ENCODE measurements around the gene HOXA13.

Gene HOXA13

DNA sequence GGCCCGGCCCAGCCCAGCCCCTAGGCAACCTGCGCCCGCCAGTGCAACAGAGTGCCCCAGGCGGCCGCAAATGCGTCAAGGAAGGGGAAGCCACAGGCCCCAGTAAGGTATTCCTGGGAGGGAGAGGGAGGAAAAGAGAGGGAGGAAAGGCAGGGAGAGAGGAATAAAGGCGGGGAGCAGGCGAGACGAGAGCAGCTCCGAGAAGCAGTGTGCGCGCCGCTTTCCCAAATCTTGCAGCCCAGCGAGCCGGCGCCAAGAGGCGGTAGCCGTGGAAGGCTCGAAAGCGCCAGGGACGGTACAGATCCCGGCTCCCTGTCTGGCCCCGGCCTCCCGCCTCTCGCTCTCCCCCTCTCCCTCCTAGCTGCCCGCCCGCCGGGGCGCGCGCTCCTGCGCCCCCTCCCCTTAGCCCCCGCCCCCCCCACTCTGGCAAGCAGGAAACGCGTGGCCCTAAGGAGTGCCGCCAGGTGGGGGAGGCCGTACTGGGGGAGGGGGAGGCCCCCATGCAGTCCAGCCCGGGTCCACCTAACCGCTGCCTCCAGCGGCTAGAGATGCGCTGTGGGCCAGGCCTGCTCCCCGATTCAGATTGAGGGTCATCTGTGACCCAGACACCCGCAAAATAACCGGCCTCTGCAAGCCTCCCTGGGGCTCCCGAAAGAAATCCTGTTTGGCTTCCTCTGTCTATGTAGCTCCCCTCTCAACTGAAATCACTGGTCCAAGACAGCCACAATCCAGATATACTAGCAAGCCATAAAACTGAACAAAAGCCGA, 30.0 kb downstream of the HOXA13 start:
- DNase-seq: no peak

DNA sequence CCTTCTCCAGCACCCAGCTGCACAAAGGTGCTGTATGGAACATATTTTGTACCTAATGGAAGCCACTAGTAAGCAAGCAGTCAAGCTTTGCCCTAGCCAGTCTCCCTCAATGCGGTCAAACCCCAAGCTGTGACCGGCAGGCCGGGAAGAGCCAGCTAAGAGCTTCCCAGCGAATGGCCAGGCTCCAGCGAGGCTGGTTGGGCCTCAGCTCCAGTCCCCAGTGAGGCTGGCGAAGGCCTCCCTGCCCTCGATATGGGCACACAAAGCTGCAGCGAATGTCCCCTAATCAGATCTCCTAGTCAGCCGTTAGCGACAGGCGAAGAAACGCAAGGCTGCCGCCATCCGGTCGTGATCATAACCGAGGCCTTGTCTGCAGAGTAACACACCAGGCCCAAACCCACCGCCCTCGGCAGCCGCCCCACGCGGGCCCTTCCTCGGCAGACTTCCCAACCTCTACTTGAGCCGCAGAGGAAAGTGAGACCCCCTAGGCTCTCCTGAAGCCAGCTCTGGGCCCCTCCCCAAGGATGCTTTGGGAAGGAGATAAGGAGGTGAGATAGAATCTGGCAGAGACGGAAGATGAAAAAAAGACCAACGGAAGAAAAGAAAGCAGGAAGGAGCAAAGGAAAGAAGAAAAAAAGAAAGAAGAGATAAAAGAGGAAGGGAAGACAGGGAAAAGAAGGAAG, 31.5 kb downstream of the HOXA13 start:
- DNase-seq: no peak

DNA sequence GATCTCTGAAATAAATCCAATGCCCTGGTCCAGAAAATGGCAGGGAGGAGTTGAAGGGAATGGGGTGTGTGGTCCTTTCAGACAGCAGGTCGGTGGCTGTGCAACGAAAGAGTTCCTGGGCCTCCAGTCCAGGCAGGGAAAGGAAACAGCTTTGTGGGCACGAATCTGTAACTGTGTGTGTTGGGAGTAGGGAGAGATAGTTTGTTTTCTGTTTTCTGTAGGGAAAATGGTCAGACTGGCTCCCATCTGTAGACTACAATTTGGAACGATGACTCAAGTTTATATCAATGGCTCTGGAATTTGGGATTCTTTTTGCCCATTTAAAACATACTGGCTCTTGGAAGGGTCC, 32.0 kb downstream of the HOXA13 start:
- no peak for DNase-seq

DNA sequence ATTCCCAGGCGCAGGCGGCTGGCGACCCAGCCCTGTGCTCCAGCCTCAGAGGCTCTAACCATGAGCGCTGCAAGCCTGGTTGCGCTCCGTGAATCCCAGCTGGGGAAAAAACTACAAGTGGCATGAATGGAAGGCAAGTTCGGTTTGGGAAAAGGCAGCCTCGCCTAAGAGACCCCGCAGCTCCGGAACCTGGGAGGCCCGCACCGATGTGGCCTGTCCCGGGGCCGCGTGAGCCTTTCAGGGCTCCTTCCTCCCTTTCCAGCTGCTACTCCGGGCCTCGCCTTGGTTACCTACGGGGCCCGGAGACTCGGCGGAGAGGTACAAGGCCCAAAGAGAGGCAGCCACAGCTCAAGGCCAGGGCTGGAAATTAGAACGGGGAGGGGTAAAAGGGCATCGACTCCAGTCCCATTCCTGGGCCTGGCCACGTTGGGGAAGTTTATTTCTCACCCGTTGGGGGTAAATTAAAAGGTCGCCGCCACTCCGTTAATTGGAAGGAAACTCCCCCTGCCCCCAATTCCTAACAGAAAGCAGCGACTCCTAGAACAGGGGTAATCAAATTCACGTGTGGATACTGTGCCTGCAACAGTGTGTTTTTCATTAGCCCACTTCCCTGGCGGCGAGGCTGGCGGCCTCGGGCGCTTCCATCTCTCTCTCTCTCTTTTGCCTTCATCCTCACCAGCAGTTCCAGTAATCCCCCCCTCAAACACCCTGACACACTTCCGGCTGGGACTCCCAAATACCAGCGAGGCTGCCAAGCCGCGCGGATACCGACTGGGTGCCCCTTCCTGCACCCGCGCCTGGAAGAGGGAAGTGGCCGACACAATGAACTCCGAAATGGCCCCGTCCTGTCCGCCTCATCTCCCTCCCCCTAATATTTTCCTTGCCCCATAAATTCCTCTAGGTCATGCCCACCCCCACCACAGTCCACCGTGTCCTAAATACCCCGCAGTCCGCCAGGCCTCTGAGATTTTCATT, 33.1 kb downstream of the HOXA13 start:
- no peak for DNase-seq

DNA sequence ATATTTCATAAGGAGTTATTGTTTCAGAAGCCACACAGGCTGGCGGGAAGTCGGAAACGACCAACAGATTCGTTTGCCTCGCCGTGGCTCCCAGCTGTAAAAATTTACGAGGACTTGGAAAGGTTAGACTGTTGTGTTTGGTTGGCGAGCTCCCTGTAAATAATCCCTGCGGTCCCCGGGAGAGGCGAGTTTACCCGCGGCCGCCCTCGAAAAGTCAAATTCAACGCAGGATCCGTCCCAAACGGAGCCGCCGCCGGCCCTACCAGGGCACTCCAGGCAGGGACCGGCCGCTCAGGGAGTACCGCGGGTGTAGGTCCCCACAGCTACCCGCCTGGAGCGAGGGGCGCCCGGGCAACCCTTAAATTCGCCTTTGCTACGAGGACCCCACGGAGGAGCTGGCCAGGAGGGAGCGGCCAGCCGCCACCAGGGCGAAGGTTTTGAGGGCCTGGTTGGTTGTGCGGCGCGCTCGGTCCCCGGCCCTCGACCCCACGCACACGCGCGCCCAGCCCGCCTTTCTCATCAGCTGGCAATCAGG, 33.8 kb downstream of the HOXA13 start:
- DNase-seq: no peak

DNA sequence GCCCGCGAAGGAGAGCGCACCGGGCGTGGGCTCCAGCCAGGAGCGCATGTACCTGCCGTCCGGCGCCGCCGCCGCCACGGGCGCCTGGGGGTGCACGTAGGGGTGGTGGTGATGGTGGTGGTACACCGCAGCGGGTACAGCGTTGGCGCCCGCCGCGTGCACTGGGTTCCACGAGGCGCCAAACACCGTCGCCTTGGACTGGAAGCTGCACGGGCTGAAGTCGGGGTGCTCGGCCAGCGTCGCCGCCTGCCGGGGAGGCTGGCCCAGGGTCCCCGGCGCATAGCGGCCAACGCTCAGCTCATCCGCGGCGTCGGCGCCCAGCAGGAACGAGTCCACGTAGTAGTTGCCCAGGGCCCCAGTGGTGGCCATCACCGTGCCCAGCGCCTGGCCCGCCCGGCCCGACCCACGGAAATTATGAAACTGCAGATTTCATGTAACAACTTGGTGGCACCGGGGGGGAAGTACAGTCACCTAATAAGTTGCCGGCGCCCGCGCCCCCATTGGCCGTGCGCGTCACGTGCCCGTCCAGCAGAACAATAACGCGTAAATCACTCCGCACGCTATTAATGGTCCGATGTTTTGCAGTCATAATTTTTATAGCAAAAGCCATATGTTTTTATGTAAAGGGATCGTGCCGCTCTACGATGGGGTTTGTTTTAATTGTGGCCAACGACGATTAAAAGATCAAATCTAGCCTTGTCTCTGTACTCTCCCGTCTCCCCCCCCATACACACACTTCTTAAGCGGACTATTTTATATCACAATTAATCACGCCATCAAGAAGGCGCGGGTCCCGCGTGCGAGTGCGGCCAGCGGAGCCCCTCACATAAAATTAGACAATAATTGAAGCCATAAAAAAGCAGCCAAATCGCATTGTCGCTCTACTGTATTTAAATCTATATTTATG, 34.5 kb downstream of the HOXA13 start, which contains the start of gene HOXA9:
Gene HOXA9, minus strand, starts transcription at position 449 of the 907 bp plus-strand sequence. Its CDS starts 80 bp downstream, at position 369.
- DNase-seq: no peak

DNA sequence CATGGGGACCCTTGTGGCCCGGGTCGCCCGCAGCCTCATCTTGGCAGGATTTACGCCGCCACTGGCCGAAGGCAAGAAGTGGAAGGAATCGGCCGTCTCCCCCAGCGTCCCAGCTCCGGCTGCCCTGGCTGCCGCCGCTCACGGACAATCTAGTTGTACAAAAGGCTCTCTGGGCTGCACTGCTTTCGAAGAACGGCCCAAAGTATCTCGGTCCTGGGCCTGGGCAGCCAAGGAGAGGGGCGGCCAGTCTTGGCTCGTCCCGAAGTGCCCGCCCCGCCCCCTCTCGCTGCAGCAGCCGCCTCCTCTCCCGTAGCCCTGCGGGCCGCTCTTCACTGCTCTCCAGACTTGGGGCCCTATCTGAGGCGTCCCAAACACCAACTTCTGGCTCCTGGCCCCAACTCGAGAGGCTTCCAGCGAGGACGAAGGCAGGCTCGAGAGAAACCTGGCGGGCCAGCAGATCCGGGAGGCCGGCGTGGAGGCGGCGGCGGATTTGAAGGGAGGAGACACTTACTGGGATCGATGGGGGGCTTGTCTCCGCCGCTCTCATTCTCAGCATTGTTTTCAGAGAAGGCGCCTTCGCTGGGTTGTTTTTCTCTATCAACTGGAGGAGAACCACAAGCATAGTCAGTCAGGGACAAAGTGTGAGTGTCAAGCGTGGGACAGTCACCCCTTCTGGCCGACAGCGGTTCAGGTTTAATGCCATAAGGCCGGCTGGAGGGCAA, 35.4 kb downstream of the HOXA13 start:
- no peak for DNase-seq

DNA sequence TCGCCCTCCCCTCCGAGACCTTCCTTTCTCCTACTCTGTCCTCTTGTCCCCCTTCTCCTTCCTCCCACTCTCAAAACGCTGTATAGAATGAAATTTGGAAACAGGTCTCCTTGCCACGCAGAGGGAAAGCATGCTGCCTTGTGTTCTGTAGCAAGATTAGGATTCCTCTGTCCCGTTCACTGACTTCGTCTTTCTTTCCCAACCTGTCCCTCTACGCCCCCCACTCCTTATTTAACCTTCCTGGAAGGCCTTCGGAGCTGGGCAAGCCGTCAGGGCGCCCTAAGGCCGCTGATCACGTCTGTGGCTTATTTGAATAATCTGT, 35.9 kb downstream of the HOXA13 start:
- DNase-seq: no peak

DNA sequence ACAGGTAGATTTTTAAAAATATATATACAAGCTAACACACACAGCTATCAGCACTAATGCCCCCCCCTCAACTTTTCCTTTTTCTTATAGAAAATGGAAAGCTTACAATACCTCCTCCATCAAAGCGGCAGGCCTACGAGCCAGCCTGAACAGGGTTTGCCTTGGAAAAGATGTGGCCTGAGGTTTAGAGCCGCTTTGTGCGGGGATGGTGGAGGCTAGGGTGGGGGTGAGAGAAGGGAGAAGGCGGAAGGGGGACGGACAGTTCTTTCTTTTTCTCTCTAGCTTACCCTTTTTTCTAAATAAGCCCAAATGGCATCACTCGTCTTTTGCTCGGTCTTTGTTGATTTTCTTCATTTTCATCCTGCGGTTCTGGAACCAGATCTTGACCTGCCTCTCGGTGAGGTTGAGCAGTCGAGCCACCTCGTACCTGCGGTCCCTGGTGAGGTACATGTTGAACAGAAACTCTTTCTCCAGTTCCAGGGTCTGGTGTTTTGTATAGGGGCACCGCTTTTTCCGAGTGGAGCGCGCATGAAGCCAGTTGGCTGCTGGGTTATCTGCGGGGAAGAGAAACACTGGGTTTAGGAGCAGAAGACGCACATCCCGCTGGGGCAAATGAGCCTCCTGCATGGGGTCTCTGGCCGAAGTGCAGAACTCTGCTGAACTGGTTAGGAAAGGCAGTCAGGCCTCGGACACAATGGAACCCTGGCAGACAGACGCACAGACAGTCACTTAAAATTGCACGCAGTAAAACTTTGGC, 36.4 kb downstream of the HOXA13 start:
- DNase-seq: no peak

DNA sequence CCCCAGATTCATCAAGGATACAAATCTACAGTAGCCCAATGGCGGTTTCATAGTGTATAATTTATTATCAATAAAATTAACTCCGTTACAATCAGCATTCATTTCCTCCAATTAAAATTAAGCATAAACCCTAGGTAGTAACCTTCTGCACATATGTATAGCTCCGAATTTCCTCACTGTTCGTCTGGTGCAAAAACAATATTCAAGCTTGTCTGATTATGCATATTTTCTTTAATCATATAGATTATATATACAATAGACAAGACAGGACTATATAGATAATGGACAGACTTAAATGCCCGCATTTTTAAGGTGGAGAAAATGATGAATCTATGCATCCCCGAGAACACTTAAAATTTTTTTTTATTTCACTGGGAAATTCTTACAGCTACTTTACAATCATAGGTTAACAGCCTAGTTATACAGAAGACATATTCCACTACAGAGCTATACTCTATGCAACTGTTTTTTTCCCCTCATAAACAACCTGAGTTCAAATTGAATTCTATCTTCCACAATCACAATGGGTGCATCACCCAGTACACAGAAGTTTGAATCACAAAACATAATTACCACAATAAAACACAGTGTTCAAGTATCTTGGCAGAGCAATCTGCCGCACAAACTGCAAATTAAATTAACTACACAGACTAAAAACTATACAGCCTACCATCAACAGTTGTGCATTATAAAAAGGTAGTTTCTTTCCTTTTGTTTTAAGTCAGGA, 37.2 kb downstream of the HOXA13 start:
- no peak for DNase-seq

DNA sequence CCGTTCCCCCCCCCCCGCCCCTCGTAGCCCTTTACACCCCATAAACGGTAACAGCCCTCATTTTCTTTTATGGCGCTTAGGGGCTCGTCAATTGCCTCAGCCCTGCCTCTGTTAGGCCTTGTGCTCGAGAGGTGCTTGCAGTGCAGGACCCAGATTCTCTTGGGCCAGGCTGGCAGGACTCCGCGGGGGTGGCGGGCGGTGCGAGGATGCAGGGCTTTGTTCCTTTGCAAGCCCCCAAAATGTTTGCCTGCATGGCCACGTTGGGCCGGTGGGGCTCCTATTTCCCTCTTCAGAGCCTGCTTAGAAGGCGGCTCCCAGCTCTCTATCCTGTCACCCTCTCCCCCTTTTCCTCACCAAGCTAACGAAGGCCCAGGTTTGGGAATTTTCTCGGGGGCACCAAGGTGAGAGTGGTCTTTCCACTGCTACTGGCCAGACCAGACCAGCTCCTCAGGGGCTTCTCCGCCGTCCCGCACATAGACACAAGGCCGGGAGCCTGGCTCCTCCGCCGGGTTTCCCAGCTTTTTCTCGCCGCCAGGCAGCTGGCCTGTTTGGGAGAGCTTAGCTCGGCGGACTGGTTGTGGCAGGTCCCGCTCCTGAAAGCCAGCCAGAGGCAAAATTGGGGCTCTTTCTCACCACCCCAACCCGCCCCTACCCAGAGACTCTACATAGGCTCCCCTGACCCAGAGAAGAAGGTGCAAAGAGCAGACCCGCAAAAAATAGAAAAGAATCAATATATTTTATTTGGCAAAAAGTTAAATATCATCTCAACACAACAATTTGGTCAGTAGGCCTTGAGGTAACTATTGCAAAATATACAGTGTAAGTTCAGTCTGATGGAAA, 38.0 kb downstream of the HOXA13 start:
- no peak for DNase-seq

DNA sequence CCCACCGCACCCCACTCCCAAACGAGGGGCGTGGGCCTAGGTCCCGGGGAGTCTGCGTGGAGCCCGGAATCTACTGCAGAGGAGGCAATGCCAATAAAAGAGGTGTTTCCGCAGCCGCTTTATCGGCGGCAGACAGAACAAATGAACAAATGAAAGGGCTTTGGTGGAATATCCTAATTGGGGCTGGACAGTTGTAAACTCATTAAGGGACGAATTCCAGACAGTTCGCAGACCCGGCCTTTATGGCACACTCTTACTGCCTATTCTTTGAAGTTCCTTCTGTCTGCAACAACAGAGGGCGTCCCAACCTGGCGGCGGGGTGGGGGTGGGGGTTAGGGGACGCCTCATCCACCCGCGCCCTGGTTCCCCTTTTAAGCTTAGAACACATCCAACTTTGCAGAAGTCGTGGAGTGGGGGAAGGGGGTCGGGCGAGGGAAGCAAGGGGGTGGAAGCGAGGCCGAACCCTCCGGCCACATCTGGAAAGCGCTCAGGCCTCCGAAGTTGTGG, 38.6 kb downstream of the HOXA13 start:
- no peak for DNase-seq

DNA sequence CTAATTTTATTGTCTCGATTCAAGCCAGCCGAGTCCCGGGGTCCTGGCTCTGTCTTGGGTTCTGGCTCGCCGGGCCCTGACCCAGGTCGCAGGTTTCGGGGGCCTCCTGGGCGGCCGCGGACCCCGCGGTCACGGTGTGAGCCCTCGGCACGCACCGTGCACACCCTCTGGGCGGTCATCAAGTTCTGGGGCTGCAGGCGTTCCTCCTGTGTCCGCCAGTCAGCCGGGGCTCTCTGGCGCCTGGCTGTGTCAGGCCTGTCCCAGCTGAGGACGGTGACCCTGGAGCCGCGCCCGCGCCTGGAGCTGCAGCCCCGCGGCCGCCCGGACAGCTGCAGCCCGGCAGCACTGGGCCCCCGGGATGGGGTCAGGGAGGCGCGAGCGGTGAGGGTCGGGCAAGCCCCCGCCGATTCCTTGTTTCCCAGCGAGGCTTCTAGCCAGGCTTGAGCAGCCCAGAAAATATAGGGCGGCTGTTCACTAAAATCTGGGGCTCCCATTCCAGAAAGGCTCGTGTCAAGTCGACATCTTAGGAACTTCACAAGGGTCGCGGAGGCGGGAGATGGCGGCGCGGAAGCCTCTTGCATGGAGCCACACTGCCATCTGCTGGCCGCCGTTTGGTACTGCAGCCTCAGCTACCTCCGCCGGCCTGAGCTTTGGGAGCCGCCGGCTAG, 39.2 kb downstream of the HOXA13 start:
- DNase-seq: peak; percentile 85

DNA sequence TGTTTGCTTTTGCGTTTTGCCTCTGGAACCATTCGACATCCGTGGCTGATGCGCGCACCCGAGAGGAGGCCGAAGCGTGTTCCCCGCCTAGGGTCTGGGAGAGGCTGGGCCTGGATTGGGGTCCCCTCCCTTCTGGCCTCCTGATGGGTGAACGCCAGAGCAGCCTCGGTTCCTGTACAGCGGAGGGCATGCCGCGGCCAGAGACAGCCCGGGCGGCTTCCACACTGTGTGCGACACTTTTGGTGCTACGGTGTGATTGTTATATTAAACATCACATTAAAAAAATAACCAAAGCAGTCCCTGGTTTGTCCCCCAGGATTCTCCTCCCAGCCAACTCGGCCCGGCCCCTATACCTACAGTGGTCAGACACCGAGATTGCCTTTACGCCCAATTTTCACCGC, 39.7 kb downstream of the HOXA13 start:
- DNase-seq: no peak

DNA sequence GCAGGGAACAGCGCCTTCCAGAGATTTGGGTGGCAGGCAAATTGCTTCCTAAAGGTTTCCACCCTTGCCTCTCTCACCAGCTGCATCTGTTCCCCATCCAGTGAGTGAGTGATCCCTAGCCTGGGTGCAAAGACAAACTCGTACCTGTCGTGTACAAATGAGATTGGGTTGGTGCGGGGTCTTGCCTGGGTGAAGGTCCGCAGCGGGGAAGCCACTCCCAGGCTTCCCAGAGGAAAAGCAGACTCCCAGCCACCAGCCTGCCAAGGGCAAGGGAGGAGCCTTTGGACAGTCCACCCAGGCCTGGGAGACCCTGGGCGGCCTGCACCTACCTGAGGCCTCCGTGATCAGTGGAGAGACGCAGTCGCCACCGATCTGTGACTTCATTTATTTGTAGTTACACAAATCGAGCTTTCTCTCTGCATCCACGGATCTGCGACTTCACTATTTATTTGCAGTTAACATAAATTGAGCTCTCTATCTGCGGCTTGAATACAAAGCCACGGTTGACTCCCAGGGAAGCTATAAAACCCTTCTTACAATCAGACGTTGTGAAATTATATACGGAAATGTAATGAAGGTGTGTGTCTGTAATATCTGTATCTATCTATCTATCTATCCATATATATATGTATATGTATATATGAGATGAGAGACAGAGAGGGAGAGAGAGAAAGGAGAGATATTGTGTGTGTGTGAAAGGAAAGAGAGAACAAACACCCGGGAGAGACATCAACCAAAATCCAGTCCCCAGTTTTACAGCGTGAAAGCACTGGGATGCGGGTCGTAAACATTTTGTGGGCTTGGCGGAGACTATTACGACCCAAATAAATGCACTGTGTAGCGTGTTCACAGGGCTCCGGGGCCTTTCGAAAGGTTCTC, 40.4 kb downstream of the HOXA13 start:
- no peak for DNase-seq

DNA sequence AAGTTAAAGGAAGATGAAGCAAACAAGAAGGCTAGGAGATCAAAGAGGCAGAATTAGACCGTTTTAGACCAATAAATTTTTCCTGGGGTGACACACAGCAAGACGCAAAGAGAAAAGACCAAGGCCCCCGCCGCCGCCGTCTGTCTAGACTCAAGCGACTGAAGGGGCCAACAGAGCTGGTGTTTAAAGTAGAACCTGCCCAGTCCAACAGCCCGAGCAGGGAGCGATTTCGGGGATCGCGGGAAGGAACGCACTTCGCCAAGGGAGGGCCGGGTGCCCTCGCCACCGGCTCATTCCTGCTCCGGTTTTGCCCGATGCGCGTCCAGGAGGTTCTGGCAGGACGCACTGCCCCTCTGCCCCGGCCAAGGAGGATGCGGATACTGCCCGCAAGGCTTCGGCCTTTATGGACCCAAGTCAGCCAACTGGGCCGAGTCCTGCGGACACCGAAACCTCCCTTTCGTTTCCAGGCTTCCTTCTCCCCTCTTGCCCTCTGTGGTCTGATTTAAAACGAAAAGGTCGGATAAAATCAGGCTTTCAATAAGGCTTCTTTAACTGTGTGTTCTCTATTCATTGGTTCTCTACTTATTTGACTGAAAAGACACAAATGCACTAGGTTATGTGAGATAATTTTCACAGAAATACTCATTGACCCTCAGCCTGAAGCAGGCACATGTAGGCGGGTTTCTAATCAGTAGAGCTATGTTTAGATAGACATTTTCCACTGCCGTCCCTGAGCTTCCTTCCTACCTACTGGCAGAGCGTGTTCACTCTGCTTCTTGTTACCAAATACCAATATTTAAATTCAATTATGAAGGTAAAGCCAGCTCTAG, 41.2 kb downstream of the HOXA13 start:
- DNase-seq: no peak

Data from CD4-positive, alpha-beta T cell treated with Interleukin-4 for 4 hours (primary cell).